ENCODE results near the gene SCARF2. TPM values are rescaled to one million over a fixed set of nuclear protein-coding genes. Genes with fewer than 3 reads are reported as not detected.

SCARF2 gene
- total and polyA plus RNA-seq, 2 of the 13 experiments (the other 11 are each of a cell fraction or from before 2014, with no cell fraction given): 3.3 to 6.2 TPM

DNA sequence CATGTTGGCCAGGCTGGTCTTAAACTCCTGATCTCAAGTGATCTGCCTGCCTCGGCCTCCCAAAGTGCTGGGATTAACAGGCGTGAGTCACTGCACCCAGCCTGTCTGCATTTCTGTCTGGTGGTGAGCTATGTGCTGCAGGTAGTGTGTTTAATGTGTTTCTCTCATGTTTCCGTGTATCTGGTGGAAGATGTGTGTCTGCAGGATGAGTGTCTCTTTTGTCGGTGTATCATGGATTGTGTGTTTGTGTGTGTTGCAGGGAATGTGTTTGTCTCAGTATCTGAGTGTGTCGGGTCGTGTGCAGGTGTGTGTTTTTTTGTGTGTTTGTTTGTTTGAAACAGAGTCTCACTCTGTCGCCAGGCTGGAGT lies 16.1 kb downstream of the SCARF2 start:
- H2AFZ ChIP-seq (ENCODE audit: low read length): no peak overlapping the region
- no peaks in the 10 kb centered on the region for H3K36me3 ChIP-seq (replicated peaks in 1 of 2; ENCODE audit: control insufficient read depth in 1 of 2, insufficient read depth in 2 of 2, low read length in 2 of 2)
- no peak for DNase-seq (ENCODE audit: low spot score)
- CTCF ChIA-PET (ENCODE audit: low intra/inter-chr PET ratio, low total read pairs): interaction anchor here (1.6 kb wide), 1 partner anchor 35 kb away, joined by 5 read pairs; no protein-coding TSS in a partner anchor
- H3K4me1 ChIP-seq (ENCODE audit: insufficient read depth, low read length): peaks cover 65% of the 10 kb centered on the region
- intact Hi-C loops (cut with micrococcal nuclease; ENCODE audit: unreplicated experiment) (loop anchor here (10.0 kb wide), 1 partner anchor 73 kb away; the partner anchor contains the start of gene KLHL22), in situ Hi-C loops (cut with HindIII; ENCODE audit: extremely low pct_ligation_motif_present, low pct_unique_long_range_greater_than_20kb) (loop anchor here (5.0 kb wide), 1 partner anchor 36 kb away; no protein-coding TSS in a partner anchor)
- H3K9ac ChIP-seq (ENCODE audit: insufficient read depth, low read depth, low read length): no peak overlapping the region
- POLR2A ChIA-PET: no interaction called here
- no peaks in the 10 kb centered on the region; a peak in 2 of 5 replicates for H3K27me3 ChIP-seq (ENCODE audit: control insufficient read depth in 1 of 2, insufficient read depth in 2 of 2, low read length in 2 of 2)
- 52% methylated on average over 5 of the region's 7 CpGs for WGBS (ENCODE audit: low lambda C conversion rate)
- no peaks in the 10 kb centered on the region for H4K20me1 ChIP-seq (ENCODE audit: insufficient read depth, low read length)
- no peak overlapping the region for H3K27ac ChIP-seq (ENCODE audit: extremely low read length, insufficient read depth, low read length)
- H3K9me3 ChIP-seq (ENCODE audit: low read length): no peaks in the 10 kb centered on the region
- no TSS peak for BruUV-seq (replicated peaks)
- no peak for FAIRE-seq
- no peak for ATAC-seq
- no peak overlapping the region for H3K4me3 ChIP-seq (replicated peaks in 1 of 3; ENCODE audit: insufficient read depth in 1 of 3, low read depth in 2 of 3, low read length in 3 of 3)
- no peak overlapping the region for H3K4me2 ChIP-seq (ENCODE audit: low read depth, low read length)
- H3K79me2 ChIP-seq (ENCODE audit: insufficient read depth, low read length): no peaks in the 10 kb centered on the region
- TF ChIP-seq ZNF207 (IDR thresholded peaks at IDR 0.05; ENCODE audit: borderline replicate concordance): no peak
- no peak for TF ChIP-seq HNF4A (CRISPR knock-in tag; IDR thresholded peaks at IDR 0.05)
- TF ChIP-seq HOXA5 (CRISPR knock-in tag; IDR thresholded peaks at IDR 0.05): no peak
- TF ChIP-seq PAX8 (CRISPR knock-in tag; IDR thresholded peaks at IDR 0.05; ENCODE audit: borderline replicate concordance): no peak
- TF ChIP-seq TSC22D2 (CRISPR knock-in tag; IDR thresholded peaks at IDR 0.05; ENCODE audit: borderline replicate concordance): no peak
- TF ChIP-seq, protein P1, sequence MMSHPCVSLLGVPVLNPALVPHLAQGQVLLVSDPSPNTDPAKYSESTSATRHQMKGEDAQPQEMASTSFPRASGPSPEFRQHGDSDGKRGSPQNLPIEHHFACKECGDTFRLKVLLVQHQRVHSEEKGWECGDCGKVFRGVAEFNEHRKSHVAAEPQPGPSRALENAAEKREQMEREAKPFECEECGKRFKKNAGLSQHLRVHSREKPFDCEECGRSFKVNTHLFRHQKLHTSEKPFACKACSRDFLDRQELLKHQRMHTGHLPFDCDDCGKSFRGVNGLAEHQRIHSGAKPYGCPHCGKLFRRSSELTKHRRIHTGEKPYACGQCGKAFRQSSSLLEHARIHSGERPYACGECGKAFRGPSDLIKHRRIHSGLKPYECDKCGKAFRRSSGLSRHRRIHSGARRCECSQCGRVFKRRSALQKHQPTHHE (CRISPR knock-in tag; IDR thresholded peaks at IDR 0.05; ENCODE audit: borderline replicate concordance): no peak
- no peak for TF ChIP-seq LCORL (IDR thresholded peaks at IDR 0.05)
- TF ChIP-seq LCORL (CRISPR knock-in tag; IDR thresholded peaks at IDR 0.05): no peak
- TF ChIP-seq, protein P2, sequence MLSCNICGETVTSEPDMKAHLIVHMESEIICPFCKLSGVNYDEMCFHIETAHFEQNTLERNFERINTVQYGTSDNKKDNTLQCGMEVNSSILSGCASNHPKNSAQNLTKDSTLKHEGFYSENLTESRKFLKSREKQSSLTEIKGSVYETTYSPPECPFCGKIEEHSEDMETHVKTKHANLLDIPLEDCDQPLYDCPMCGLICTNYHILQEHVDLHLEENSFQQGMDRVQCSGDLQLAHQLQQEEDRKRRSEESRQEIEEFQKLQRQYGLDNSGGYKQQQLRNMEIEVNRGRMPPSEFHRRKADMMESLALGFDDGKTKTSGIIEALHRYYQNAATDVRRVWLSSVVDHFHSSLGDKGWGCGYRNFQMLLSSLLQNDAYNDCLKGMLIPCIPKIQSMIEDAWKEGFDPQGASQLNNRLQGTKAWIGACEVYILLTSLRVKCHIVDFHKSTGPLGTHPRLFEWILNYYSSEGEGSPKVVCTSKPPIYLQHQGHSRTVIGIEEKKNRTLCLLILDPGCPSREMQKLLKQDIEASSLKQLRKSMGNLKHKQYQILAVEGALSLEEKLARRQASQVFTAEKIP (CRISPR knock-in tag; IDR thresholded peaks at IDR 0.05; ENCODE audit: borderline replicate concordance): no peak

All from HepG2 (cell line).